Hypothalamus (tissue), 51 donors: ENCODE results near the gene ZFYVE26.
"Not testable (repeated sequence)": the region's sequence is repeated elsewhere in the genome, so short reads cannot be mapped to it uniquely, and the experiment has no call there.

Experiments used
- DNase-seq, 51 donors: peaks; one replicate each; lab custom pipeline; 2025; lab: John Stamatoyannopoulos, UW

The ZFYVE26 gene

DNA sequence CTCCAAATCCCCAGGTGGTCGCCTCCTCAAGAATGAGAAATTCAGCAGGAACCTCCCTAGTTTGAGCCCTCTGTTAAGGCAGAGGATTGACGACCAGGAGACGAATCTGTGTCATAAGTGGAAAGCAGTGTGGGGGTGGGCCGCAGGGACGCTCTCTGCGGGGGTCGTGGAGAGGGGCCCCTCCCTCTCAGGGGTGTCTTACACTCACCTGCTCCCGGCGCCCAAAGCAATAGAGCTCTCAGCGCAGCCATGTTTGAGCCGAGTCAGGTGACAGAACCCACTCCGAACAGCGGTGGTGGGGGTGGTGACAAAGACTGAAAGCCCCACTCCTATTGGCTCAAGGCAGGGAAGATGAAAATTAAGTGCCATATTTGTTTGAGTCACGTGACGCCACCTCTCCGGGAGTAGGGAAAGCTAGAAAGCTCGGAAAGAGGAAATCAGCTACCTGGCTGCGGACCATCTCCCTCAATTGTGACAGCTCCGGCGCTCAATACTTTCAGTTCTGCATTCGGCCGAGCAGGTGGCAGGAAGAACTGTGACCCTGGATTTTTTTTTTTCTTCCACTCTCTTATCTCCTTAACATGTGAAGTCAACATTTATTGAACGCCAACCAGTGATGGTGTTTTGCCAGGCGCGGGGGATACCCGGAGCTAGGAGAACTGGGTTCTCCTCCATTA, at the start of gene ZFYVE26:
Gene ZFYVE26, minus strand, starts transcription at position 265 of the 677 bp plus-strand sequence. CDS start 627 bp downstream, outside the sequence.
- DNase-seq = peak; percentile 37 to 97 (median 87)

DNA sequence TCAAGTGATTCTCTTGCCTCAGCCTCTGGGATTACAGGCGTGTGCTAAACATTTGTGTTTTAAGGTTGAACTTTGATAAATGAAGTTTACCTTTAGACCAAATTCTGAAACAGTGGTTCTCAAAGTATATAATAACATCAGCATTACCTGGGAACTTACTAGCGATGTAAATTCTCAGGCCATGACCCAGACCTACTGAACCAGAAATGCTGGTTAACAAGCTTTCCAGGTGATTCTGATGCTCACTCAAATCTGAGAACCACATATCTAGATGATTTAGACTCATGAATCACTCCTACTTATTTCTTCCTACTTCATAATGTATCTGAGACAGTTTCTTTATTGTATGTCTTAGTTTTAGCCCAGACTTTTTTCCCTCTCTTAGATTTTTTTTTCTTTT, 46.8 kb upstream of the ZFYVE26 start:
- DNase-seq = no peak

DNA sequence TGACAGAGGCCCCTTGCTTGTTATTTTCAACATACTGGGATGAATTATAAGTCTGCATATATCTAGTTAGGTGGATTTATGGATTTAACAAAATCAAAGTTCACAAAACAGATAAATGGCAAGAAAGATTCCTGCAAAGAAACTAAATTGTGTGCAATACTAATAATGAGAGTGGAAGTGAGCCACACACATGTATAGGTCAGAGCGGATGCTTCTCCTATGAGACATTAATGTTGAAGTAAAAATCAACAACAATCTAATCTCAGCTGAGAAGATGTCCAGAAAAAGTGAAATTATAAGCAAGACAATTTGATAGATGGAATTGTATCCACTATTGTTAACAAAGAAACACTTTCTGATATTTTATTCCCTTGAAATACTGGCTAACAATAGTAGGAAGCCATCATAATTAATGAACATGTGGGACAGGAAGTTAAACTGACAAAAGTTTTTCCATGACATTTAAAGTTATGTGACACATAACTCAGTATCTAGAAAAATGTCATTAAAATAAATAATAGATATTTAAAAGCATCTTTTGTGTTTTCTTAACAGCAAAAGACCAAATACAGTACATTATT, 42.9 kb upstream of the ZFYVE26 start:
- no peak for DNase-seq

- no peak for DNase-seq
Observed at GRCh38 chr14:67857778-67858350, 41.5 kb upstream of the ZFYVE26 start.

GRCh38 chr14:67856827-67857226, 40.4 kb upstream of the ZFYVE26 start:
- no peak for DNase-seq

DNA sequence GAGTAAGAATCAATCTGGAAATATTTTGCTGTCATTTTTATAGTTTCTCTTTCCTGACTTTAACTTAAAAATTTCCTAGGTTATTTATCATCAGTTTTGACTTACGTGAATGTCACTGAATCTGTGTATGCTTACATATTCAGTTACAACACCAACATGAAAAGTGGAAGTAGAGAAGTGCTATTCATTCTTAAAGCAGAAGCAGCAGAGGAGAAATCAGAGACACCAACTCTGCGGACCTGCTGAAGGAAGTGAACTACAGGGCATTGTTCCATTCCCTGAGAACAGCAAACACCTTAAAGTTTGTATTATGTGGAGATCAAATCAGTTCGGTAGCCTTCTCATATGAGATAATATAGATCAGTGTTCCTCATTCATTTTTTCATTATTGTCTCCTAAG, 37.3 kb upstream of the ZFYVE26 start:
- no peak for DNase-seq

DNA sequence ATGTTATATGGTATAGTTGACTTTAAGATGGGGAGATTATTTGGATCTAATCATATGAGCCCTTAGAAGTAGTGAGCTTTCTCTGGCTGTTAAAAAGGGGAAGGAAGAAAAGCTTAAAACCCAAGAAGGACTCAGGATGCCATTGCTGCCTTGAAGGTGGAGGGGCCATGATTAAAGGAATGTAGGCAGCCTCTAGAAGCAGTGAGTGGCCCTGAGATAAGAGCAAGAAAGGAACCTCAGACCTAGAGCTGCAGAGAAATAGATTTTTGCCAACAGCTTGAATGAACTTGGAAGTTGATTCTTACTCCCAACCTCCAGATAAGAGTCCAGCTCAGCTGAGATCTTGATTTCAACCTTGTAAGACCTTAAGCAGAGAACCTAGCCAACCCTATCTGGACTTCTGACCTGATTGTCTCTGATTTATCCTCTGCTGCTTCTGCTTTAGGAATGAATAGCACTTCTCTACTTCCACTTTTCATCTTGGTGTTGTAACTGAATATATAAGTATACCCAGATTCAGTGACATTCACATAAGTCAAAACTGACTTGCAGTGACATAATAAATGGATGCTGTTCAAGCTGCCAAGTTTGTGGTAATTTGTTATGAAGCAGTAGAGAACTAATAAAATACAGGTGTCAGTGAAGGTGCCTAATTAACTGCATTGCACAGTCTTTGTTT, 36.7 kb upstream of the ZFYVE26 start:
- DNase-seq = no peak

GRCh38 chr14:67851785-67852410, 35.5 kb upstream of the ZFYVE26 start:
- DNase-seq = no peak

DNA sequence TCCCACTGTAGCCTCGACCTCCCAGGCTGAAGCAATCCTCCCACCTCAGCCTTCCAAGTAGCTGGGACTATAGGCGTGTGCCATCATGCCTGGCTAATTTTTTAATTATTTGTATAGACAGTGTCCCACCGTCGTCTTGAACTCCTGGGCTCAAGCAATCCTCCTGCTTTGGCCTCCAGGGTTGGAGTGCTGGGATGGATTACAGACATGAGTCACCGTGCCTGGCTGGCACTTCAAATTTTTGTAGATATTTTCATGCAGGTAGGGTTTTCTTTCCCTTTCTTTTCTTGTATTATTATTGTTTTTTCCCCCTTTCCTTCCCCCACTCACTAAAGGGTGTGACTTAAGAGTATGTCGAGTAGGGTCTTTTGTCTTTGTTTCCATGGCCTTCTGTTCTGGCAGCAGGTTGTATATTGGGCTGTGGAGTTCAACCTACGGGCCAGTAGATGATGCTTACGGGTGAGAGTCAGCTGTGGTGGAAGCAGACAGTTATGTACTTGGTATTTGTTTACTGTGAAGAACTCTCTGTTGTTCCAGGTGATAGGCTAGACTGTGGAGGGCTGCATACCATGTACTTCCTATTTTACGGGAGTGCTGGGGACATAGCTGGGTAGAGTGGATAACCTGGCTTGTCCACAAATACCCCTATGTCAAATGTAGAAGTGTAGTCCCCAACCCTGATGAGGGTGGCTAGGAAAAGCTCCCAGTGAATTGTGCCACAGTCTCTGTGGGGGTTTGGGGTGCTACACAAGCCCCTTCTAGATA, 33.9 kb upstream of the ZFYVE26 start:
- DNase-seq = no peak

DNA sequence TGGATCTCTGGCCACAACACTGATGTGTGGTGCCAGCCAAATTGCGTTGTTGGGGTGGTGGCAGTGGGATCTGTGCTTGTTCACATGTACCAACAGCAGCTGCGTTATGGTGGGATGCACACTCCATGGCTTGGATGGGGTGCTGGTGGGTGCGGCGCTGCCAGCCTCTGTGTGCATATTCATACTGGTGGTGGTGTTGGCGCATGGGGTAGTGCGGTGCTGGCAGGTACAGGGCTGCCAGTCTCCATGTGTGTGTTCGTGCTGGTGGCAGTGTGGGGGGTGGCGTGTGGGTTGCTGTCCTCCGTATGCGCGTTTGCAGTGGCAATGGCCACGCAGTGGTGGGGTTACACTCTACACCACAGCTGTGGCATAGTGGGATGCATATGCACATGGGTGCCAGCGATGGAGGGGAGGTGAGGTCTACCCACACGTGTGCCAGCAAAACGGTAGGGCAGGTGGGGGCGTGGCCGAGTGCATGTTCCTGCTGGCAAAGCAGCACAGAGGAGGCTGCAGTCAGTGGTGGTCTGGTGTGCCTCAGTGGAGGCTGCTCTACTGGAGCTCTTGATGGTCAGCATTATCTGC, 29.7 kb upstream of the ZFYVE26 start:
- DNase-seq = no peak

- peak in 4 of 51 donors; percentile 2 to 8 (median 7) for DNase-seq
Observed at GRCh38 chr14:67837011-67837624, 20.7 kb upstream of the ZFYVE26 start.

DNA sequence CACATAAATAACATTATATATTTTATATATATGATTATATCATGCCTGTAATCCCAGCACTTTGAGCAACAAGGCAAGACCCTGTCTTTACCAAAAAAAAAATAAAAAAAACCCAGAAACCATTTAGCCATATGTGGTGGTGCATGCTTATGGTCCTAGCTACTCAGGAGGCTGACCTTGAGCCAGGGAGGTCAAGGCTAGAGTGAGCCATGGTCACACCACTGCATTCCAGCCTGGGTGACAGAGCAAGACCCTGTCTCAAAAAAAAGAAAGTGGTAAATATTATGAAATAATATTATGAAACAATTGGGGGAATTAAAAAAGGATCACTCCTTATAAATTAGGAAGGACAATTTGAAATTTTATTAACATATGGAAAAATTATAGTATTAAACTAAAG, 19.2 kb upstream of the ZFYVE26 start:
- no peak for DNase-seq

- DNase-seq = no peak
Observed at GRCh38 chr14:67833403-67833802, 17.0 kb upstream of the ZFYVE26 start.

DNA sequence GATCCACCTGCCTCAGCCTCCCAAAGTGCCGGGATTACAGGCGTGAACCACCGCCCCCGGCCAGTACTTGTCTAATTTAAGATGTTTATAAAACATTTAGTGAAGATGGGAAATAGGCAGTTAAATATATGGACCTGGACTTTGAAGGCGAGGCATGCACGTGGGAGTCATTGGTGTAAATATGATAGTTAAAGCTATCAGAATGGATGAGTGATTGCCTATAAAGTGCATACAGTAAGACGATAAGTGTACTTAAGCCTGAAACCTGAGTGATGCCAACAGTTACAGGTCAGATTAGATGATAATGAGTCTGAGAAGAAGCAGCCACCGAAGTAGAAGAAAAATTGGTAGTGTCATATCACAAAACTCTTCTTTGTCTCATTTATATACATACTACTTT, 14.7 kb upstream of the ZFYVE26 start:
- no peak for DNase-seq

DNA sequence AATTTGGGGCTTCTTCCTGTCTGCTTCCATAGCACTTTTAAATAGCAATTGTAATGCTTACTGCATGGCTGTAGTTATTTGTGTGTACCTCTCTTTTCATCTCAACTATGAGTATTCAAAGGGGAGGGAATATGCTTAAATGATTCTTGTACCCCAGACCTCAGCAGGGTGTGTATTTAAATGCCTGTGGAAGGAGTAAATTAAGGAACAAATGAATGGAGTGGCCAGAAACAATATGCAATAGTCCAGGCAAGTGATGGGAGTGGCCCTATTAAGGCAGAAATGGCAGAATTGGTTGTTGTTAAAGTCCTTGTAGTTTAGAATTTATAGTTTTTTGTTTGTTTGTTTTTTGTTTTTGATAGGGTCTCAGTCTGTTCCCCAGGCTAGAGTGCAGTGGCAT, 4.7 kb upstream of the ZFYVE26 start:
- DNase-seq = no peak

DNA sequence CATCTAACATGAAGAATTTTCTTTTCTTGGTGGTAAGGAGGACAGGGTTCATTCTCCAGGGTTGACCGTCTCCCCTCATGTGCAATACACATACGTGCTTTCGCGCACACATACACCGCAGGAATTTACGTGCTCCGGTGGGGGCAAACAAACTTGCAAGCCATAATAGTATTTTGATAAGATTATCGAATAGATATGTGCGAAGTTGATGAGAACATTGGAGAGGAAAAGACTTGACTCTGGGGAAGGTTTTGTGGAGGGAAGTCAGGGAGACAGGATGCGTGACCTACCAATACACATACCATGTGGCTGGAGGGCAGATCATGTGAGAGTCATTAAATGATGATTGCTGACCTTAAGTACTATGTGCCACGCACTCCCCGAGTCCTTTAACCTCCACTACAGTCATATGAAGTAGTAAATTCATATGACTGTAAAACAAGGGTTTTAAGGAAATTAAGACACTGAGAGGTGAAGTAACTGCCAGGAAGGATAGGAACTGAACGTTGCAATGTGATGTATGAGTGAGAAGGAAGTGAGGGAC, 4.1 kb upstream of the ZFYVE26 start:
- DNase-seq = peak in 1 of 51 donors; percentile 19

DNA sequence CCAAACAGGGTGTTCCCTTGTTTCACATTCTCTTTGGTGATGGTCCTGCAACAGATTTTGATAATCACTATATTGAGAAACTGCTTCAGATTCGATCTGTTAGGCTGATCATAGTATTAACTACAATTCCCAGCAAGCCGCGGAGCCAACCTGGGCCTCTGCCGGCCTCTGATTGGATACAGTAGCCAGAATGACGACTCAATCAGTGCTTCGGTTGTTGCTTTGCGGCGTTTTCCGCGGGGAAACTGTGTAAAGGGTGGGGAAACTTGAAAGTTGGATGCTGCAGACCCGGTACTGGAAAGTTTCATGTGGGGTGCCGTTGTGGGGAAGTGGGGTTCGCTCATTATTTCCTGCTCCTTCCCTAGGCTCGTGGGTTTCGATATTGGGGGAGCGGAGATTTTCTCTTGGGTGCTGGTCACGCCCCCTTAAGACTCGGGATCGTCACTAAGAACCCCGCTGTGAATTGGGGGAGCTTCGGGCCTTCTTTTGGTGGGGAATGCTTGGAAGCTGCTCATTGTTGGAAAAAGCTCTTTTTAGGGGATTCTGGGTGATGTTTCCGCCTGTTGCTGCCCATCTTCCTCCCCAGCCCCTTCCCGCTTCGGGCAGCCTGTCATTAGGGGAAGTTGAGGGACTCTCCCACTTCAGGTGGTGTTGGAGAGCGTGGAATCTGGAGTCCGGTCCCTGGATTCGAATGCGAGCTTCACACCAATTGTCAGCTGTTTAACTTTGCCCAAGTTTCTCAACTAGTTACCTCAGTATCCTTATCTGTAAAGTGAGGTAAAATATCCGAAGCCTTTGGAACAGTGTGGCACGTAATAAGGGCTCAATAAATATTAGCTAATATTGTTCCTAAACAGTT, 3.4 kb upstream of the ZFYVE26 start, which contains the start of gene RAD51B:
Gene RAD51B, plus strand, starts transcription at position 217 of the 859 bp plus-strand sequence.
- DNase-seq = peak; percentile 4 to 89 (median 68)

- not testable (repeated sequence) for DNase-seq
Observed at GRCh38 chr14:67818476-67818875, 2.1 kb upstream of the ZFYVE26 start.
